Naive B cell (primary cell): ENCODE data around the gene CDH20. TPM values are rescaled to one million over a fixed set of nuclear protein-coding genes. Genes with fewer than 3 reads are reported as not detected.
A peak's percentile ranks its signal among the peaks of the same experiment; 100 is the strongest.

ENCODE experiments used
- ATAC-seq, 2 donors: fragments of 150-1000 bp; cut with Tn5 transposase; 2 replicates each; pipeline ENCODE4 v1.10.0; 2021; ENCODE audit warnings: low read depth in 2 of 2, mild to moderate bottlenecking in 2 of 2, moderate library complexity in 2 of 2
- DNase-seq: peaks from one replicate; pipeline ENCODE4 v3.0.0; 2022
- H3K27ac Mint-ChIP-seq, 6 donors: one replicate each; pipeline ENCODE4 v1.8.0; 2020 to 2022; ENCODE audit warnings: mild to moderate bottlenecking in 6 of 6, mixed read lengths in 6 of 6, moderate library complexity in 5 of 6, inconsistent platforms in 2 of 6
- H3K27me3 Mint-ChIP-seq, 3 donors: one replicate each; pipeline ENCODE4 v1.8.0; 2021 to 2022; ENCODE audit warnings: mixed read lengths in 3 of 3, mild to moderate bottlenecking in 1 of 3
- H3K36me3 Mint-ChIP-seq, 2 donors: one replicate each; pipeline ENCODE4 v1.8.0; 2020 to 2022; ENCODE audit warnings: mixed read lengths in 2 of 2, inconsistent platforms in 1 of 2, mild to moderate bottlenecking in 1 of 2
- H3K4me1 Mint-ChIP-seq, 3 donors: one replicate each; pipeline ENCODE4 v1.8.0; 2020 to 2022; ENCODE audit warnings: mixed read lengths in 3 of 3, inconsistent platforms in 1 of 3, mild to moderate bottlenecking in 1 of 3, moderate library complexity in 1 of 3
- H3K4me3 Mint-ChIP-seq, 8 donors: one replicate each; pipeline ENCODE4 v1.8.0; 2020 to 2022; ENCODE audit warnings: mild to moderate bottlenecking in 8 of 8, mixed read lengths in 8 of 8, moderate library complexity in 8 of 8, inconsistent platforms in 2 of 8
- H3K9me3 Mint-ChIP-seq, 7 donors: one replicate each; pipeline ENCODE4 v1.8.0; 2020 to 2022; ENCODE audit warnings: mixed read lengths in 7 of 7, mild to moderate bottlenecking in 5 of 7, inconsistent platforms in 2 of 7, moderate library complexity in 1 of 7
- polyA plus RNA-seq, 6 donors: library from polyadenylated mRNA; unstranded; fragments of 300-500 nt; fragmentation: Illumina TruSeq; gene quantifications; one replicate each; pipeline ENCODE4 v1.2.3, GENCODE V29; 2021; ENCODE audit warnings: low read depth in 6 of 6

The CDH20 gene
- polyA plus RNA-seq, 6 donors from 2014 or later, result 0.20 to 0.22 TPM; not detected in 4

GRCh38 chr18:61331051-61331450, 2.2 kb upstream of the CDH20 start:
- H3K9me3 Mint-ChIP-seq, result peaks cover 0 to 3% (median 0%) of the 10 kb centered on the region in 7 donors
- H3K4me1 Mint-ChIP-seq, result peaks cover 0 to 8% (median 0%) of the 10 kb centered on the region in 3 donors
- peaks cover 50 to 59% (median 56%) of the 10 kb centered on the region in 3 donors for H3K27me3 Mint-ChIP-seq
- no peak for DNase-seq
- H3K36me3 Mint-ChIP-seq, result no peaks in the 10 kb centered on the region
- no peak overlapping the region for H3K4me3 Mint-ChIP-seq
- ATAC-seq, result no peak
- no peak overlapping the region for H3K27ac Mint-ChIP-seq

- ATAC-seq, result no peak
- Mint-ChIP-seq H3K4me3 (no peak overlapping the region), H3K36me3 (no peaks in the 10 kb centered on the region), H3K4me1 (peaks cover 0 to 8% (median 0%) of the 10 kb centered on the region in 3 donors), H3K9me3 (peaks cover 0 to 3% (median 0%) of the 10 kb centered on the region in 7 donors), H3K27ac (no peak overlapping the region), H3K27me3 (peaks cover 47 to 55% (median 50%) of the 10 kb centered on the region in 3 donors)
- DNase-seq, result no peak
These were observed 688 bp downstream of the CDH20 start for GRCh38 chr18:61333746-61334490.

GRCh38 chr18:61334491-61334850, 1.2 kb downstream of the CDH20 start:
- DNase-seq, result no peak
- H3K27me3 Mint-ChIP-seq, result peaks cover 45 to 52% (median 51%) of the 10 kb centered on the region in 3 donors
- ATAC-seq, result no peak
- peaks cover 0 to 8% (median 0%) of the 10 kb centered on the region in 3 donors for H3K4me1 Mint-ChIP-seq
- no peaks in the 10 kb centered on the region for H3K36me3 Mint-ChIP-seq
- peaks cover 0 to 3% (median 0%) of the 10 kb centered on the region in 7 donors for H3K9me3 Mint-ChIP-seq
- peak overlapping the region in 1 of 8 donors; percentile 62 for H3K4me3 Mint-ChIP-seq
- H3K27ac Mint-ChIP-seq, result no peak overlapping the region

- H3K27ac Mint-ChIP-seq, result no peak overlapping the region
- H3K9me3 Mint-ChIP-seq, result peaks cover 0 to 3% (median 0%) of the 10 kb centered on the region in 7 donors
- no peak overlapping the region for H3K4me3 Mint-ChIP-seq
- no peaks in the 10 kb centered on the region for H3K36me3 Mint-ChIP-seq
- peaks cover 47 to 53% (median 51%) of the 10 kb centered on the region in 3 donors for H3K27me3 Mint-ChIP-seq
- DNase-seq, result no peak
- ATAC-seq, result no peak
- H3K4me1 Mint-ChIP-seq, result peaks cover 0 to 8% (median 0%) of the 10 kb centered on the region in 3 donors
These were observed 1.9 kb downstream of the CDH20 start for GRCh38 chr18:61334951-61335683.

GRCh38 chr18:61335684-61336555, 2.7 kb downstream of the CDH20 start:
- peaks cover 47 to 51% (median 48%) of the 10 kb centered on the region in 3 donors for H3K27me3 Mint-ChIP-seq
- H3K9me3 Mint-ChIP-seq, result peaks cover 0 to 3% (median 0%) of the 10 kb centered on the region in 7 donors
- ATAC-seq (no peak), DNase-seq (no peak)
- no peaks in the 10 kb centered on the region for H3K36me3 Mint-ChIP-seq
- H3K27ac Mint-ChIP-seq, result no peak overlapping the region
- no peak overlapping the region for H3K4me3 Mint-ChIP-seq
- peaks cover 0 to 8% (median 0%) of the 10 kb centered on the region in 3 donors for H3K4me1 Mint-ChIP-seq

GRCh38 chr18:61336766-61337165, 3.5 kb downstream of the CDH20 start:
- DNase-seq (no peak), ATAC-seq (no peak)
- Mint-ChIP-seq H3K27me3 (peaks cover 40 to 46% (median 42%) of the 10 kb centered on the region in 3 donors), H3K27ac (no peak overlapping the region), H3K4me3 (no peak overlapping the region), H3K36me3 (no peaks in the 10 kb centered on the region), H3K4me1 (peaks cover 0 to 8% (median 0%) of the 10 kb centered on the region in 3 donors), H3K9me3 (peaks cover 0 to 3% (median 0%) of the 10 kb centered on the region in 7 donors)

- Mint-ChIP-seq H3K4me3 (no peak overlapping the region), H3K27me3 (peaks cover 39 to 41% (median 40%) of the 10 kb centered on the region in 3 donors), H3K4me1 (peaks cover 0 to 8% (median 0%) of the 10 kb centered on the region in 3 donors), H3K36me3 (no peaks in the 10 kb centered on the region), H3K27ac (no peak overlapping the region), H3K9me3 (peaks cover 0 to 3% (median 0%) of the 10 kb centered on the region in 7 donors)
- no peak for ATAC-seq
- no peak for DNase-seq
These were observed 4.3 kb downstream of the CDH20 start for GRCh38 chr18:61337527-61337926.

- Mint-ChIP-seq H3K4me3 (no peak overlapping the region), H3K27me3 (peaks cover 19 to 28% (median 24%) of the 10 kb centered on the region in 3 donors), H3K4me1 (no peaks in the 10 kb centered on the region), H3K36me3 (no peaks in the 10 kb centered on the region), H3K9me3 (peaks cover 0 to 1% (median 0%) of the 10 kb centered on the region in 7 donors), H3K27ac (no peak overlapping the region)
- ATAC-seq, result no peak
- DNase-seq, result no peak
These were observed 6.9 kb downstream of the CDH20 start for GRCh38 chr18:61340148-61340547.

- Mint-ChIP-seq H3K4me1 (no peaks in the 10 kb centered on the region), H3K4me3 (no peak overlapping the region), H3K36me3 (no peaks in the 10 kb centered on the region), H3K27ac (no peak overlapping the region), H3K9me3 (peaks cover 0 to 3% (median 0%) of the 10 kb centered on the region in 7 donors), H3K27me3 (peaks cover 0 to 14% (median 11%) of the 10 kb centered on the region in 3 donors)
- ATAC-seq (no peak), DNase-seq (no peak)
These were observed 15.0 kb downstream of the CDH20 start for GRCh38 chr18:61348230-61348629.

GRCh38 chr18:61350578-61350977, 17.3 kb downstream of the CDH20 start:
- Mint-ChIP-seq H3K9me3 (peaks cover 0 to 4% (median 0%) of the 10 kb centered on the region in 7 donors), H3K4me1 (no peaks in the 10 kb centered on the region), H3K36me3 (no peaks in the 10 kb centered on the region)

GRCh38 chr18:61352059-61352458, 18.8 kb downstream of the CDH20 start:
- Mint-ChIP-seq H3K27me3 (peaks cover 0 to 14% (median 7%) of the 10 kb centered on the region in 3 donors), H3K4me1 (no peaks in the 10 kb centered on the region), H3K4me3 (no peak overlapping the region), H3K27ac (no peak overlapping the region), H3K36me3 (no peaks in the 10 kb centered on the region), H3K9me3 (peaks cover 0 to 6% (median 0%) of the 10 kb centered on the region in 7 donors)
- ATAC-seq (no peak), DNase-seq (no peak)

More at GRCh38 chr18:61350578-61350977, 17.3 kb downstream of the CDH20 start:
- Mint-ChIP-seq H3K27ac (no peak overlapping the region), H3K27me3 (peaks cover 0 to 12% (median 9%) of the 10 kb centered on the region in 3 donors), H3K4me3 (no peak overlapping the region)
- ATAC-seq (no peak), DNase-seq (no peak)

- Mint-ChIP-seq H3K27ac (no peak overlapping the region), H3K9me3 (peaks cover 0 to 9% (median under 1%) of the 10 kb centered on the region in 7 donors), H3K4me3 (no peak overlapping the region), H3K4me1 (no peaks in the 10 kb centered on the region), H3K27me3 (peaks cover 2 to 17% (median 7%) of the 10 kb centered on the region in 3 donors), H3K36me3 (no peaks in the 10 kb centered on the region)
- no peak for ATAC-seq
- DNase-seq, result no peak
These were observed 19.4 kb downstream of the CDH20 start for GRCh38 chr18:61352611-61353010.
